ENCODE data around the gene TMEM169. TPM values are rescaled to one million over a fixed set of nuclear protein-coding genes. Genes with fewer than 3 reads are reported as not detected.
A peak's percentile ranks its signal among the peaks of the same experiment; 100 is the strongest.

Gene TMEM169
- total and polyA plus RNA-seq, 10 of the 15 experiments (the other 5 are each of a cell fraction or from before 2014, with no cell fraction given) = 0.23 to 3.2 (median 2.3) TPM

GRCh38 chr2:216108967-216109921, 27.5 kb downstream of the TMEM169 start, which contains the start of gene XRCC5 (continued):
- TF ChIP-seq, protein P1, sequence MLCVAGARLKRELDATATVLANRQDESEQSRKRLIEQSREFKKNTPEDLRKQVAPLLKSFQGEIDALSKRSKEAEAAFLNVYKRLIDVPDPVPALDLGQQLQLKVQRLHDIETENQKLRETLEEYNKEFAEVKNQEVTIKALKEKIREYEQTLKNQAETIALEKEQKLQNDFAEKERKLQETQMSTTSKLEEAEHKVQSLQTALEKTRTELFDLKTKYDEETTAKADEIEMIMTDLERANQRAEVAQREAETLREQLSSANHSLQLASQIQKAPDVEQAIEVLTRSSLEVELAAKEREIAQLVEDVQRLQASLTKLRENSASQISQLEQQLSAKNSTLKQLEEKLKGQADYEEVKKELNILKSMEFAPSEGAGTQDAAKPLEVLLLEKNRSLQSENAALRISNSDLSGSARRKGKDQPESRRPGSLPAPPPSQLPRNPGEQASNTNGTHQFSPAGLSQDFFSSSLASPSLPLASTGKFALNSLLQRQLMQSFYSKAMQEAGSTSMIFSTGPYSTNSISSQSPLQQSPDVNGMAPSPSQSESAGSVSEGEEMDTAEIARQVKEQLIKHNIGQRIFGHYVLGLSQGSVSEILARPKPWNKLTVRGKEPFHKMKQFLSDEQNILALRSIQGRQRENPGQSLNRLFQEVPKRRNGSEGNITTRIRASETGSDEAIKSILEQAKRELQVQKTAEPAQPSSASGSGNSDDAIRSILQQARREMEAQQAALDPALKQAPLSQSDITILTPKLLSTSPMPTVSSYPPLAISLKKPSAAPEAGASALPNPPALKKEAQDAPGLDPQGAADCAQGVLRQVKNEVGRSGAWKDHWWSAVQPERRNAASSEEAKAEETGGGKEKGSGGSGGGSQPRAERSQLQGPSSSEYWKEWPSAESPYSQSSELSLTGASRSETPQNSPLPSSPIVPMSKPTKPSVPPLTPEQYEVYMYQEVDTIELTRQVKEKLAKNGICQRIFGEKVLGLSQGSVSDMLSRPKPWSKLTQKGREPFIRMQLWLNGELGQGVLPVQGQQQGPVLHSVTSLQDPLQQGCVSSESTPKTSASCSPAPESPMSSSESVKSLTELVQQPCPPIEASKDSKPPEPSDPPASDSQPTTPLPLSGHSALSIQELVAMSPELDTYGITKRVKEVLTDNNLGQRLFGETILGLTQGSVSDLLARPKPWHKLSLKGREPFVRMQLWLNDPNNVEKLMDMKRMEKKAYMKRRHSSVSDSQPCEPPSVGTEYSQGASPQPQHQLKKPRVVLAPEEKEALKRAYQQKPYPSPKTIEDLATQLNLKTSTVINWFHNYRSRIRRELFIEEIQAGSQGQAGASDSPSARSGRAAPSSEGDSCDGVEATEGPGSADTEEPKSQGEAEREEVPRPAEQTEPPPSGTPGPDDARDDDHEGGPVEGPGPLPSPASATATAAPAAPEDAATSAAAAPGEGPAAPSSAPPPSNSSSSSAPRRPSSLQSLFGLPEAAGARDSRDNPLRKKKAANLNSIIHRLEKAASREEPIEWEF (IDR thresholded peaks at IDR 0.05; ENCODE audit: insufficient replicate concordance, low read depth, low read length) = no peak
- TF ChIP-seq CREM (IDR thresholded peaks at IDR 0.05; ENCODE audit: low read depth) = peak; percentile 53; the same call in 1 of the 2 replicates
- no peak for TF ChIP-seq STAT3 (IDR thresholded peaks at IDR 0.05; ENCODE audit: low read depth, low read length)
- peak; percentile 71 for TF ChIP-seq MAX (IDR thresholded peaks at IDR 0.05; ENCODE audit: low read depth, low read length)
- no peak for TF ChIP-seq YBX1 (IDR thresholded peaks at IDR 0.05)
- no peak for TF ChIP-seq SMC3 (IDR thresholded peaks at IDR 0.05; ENCODE audit: borderline replicate concordance, low read length)
- TF ChIP-seq STAT1 (conservative IDR thresholded peaks at IDR 0.05) = peak; percentile 87; the same call in 1 of the 2 replicates
- peak; percentile 100 for TF ChIP-seq NRF1 (conservative IDR thresholded peaks at IDR 0.05; ENCODE audit: low read depth, low read length)
- TF ChIP-seq KDM1A (IDR thresholded peaks at IDR 0.05; ENCODE audit: borderline replicate concordance) = no peak
- no peak for TF ChIP-seq NFYA (IDR thresholded peaks at IDR 0.05; ENCODE audit: borderline replicate concordance, low read depth, low read length)
- peak; percentile 74; the same call in 1 of the 2 replicates for TF ChIP-seq ZBED1 (IDR thresholded peaks at IDR 0.05; ENCODE audit: borderline replicate concordance)
- no peak for TF ChIP-seq BCL11A (IDR thresholded peaks at IDR 0.05; ENCODE audit: low read depth, low read length)
- peak; percentile 40; the same call in 1 of the 2 replicates for TF ChIP-seq CHD2 (IDR thresholded peaks at IDR 0.05; ENCODE audit: borderline replicate concordance, low read depth, low read length)
- no peak for TF ChIP-seq RBBP5 (conservative IDR thresholded peaks at IDR 0.05)
- no peak for TF ChIP-seq FOS (IDR thresholded peaks at IDR 0.05; ENCODE audit: borderline replicate concordance, extremely low read depth, insufficient read length)
- TF ChIP-seq, protein P2, sequence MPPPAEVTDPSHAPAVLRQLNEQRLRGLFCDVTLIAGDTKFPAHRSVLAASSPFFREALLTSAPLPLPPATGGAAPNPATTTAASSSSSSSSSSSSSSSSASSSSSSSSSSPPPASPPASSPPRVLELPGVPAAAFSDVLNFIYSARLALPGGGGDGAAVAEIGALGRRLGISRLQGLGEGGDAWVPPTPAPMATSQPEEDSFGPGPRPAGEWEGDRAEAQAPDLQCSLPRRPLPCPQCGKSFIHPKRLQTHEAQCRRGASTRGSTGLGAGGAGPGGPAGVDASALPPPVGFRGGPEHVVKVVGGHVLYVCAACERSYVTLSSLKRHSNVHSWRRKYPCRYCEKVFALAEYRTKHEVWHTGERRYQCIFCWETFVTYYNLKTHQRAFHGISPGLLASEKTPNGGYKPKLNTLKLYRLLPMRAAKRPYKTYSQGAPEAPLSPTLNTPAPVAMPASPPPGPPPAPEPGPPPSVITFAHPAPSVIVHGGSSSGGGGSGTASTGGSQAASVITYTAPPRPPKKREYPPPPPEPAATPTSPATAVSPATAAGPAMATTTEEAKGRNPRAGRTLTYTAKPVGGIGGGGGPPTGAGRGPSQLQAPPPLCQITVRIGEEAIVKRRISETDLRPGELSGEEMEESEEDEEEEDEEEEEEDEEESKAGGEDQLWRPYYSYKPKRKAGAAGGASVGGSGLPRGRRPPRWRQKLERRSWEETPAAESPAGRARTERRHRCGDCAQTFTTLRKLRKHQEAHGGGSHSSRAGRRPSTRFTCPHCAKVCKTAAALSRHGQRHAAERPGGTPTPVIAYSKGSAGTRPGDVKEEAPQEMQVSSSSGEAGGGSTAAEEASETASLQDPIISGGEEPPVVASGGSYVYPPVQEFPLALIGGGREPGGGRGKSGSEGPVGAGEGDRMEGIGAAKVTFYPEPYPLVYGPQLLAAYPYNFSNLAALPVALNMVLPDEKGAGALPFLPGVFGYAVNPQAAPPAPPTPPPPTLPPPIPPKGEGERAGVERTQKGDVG (CRISPR knock-in tag; IDR thresholded peaks at IDR 0.05) = no peak
- no peak for TF ChIP-seq JUND (IDR thresholded peaks at IDR 0.05; ENCODE audit: low read depth, low read length)
- TF ChIP-seq, protein P3, sequence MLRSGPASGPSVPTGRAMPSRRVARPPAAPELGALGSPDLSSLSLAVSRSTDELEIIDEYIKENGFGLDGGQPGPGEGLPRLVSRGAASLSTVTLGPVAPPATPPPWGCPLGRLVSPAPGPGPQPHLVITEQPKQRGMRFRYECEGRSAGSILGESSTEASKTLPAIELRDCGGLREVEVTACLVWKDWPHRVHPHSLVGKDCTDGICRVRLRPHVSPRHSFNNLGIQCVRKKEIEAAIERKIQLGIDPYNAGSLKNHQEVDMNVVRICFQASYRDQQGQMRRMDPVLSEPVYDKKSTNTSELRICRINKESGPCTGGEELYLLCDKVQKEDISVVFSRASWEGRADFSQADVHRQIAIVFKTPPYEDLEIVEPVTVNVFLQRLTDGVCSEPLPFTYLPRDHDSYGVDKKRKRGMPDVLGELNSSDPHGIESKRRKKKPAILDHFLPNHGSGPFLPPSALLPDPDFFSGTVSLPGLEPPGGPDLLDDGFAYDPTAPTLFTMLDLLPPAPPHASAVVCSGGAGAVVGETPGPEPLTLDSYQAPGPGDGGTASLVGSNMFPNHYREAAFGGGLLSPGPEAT (IDR thresholded peaks at IDR 0.05; ENCODE audit: low read depth) = peak; percentile 53; the same call in 1 of the 2 replicates
- no peak for TF ChIP-seq MYC (IDR thresholded peaks at IDR 0.05; ENCODE audit: insufficient read depth, insufficient read length, insufficient replicate concordance, low read length, severe bottlenecking)
